HG03378 (cell line): ENCODE results near the gene SALL2.
A peak's percentile ranks its signal among the peaks of the same experiment; 100 is the strongest.

Source experiments
- ATAC-seq: cut with Tn5 transposase; IDR thresholded peaks from one replicate; pipeline ENCODE4 v1.9.1; 2021; ENCODE audit warnings: mild to moderate bottlenecking, moderate library complexity; ENCODE audit not compliant: unreplicated experiment

The SALL2 gene

DNA sequence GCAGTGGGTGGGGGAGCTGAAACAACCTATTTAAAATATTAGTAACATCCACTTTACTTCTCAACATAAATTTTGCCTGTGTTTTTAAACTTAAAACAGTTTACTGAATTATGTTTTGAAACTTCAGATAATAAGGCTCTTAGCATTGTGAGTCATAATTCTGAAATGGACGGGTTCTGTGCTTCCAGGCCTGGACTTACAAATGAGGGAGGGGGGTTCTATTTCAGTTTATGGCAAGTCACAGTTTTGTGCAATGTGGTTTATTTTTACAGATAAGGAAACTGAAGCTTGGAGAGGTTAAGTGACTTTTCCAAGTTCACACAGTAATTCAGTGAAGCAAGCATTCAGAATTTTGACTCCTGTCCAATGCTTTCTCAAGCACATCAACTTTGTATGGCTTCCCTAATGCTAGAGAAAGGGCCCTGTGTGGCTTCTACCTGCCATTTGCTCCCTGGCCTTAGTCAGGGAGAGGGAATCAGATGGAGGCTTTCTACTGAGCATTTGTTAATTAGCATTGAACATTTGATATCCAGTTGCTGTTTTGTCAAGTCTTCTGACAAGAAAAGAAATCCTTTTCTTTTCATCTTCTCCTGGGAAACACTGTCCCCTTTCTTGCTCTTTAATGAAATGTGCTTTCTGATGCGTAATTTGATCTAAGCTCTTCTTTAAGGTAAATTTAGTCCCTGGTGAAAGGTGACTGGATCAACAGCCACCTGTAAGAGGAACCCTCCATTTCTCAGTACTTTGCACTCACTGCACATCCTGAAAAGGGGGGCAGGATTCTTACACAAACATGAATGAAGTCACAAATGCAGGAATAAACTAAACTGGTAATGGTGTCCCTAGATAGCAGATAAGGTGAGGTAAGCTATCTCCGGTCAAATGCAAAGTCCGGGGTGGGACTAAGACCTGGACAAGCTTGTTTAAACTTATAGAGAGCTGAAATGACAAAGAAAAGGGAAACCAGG, 2.5 kb upstream of the SALL2 start:
- no peak for ATAC-seq

DNA sequence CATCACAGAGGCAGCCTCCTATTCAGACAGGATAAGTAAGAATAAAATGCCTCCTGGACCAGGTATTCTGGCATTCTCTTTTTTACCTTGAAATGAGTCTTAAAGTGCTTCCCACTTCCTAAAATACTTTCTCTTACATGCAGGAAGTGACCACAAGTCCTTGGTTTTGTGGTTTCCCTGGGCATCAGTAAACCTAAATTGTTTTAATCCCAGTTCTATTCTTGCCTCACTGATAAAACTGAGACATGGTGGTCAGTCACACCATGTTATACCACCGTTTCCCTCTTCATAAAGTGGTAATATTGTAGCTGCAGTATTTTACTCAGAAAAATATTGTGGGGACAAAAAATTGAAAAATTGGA, 1.2 kb upstream of the SALL2 start:
- no peak for ATAC-seq

DNA sequence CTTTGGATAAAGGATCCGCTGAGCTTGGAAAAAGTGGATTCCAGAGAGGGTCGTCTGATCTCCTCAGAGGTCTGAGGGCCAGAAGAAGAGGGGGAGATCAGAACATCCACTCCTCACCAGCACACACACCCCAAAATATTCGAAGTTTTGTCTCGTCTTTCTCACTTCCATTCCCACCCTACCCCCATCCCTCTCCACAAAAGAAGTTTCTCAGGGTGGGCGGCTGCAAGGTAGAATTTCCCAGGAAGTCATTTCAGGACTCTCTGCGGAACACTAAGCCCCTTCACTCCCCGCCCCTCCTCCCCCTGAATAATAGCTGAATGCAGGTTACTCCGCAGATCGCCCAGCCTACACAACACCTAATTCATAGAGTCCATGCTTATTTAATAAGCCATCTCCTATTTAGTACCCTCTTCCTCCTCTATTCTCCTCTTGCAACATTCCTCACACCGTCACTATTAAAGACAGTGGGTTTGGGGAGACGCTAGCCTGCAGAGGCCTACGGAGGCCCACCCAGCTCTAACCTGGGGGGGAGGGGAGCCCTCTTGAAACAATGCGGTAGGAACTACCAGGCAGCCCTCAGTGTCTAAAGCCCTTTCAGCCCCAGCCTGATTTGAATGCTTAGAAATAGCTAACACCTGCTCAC, 649 bp upstream of the SALL2 start:
- ATAC-seq, result no peak

DNA sequence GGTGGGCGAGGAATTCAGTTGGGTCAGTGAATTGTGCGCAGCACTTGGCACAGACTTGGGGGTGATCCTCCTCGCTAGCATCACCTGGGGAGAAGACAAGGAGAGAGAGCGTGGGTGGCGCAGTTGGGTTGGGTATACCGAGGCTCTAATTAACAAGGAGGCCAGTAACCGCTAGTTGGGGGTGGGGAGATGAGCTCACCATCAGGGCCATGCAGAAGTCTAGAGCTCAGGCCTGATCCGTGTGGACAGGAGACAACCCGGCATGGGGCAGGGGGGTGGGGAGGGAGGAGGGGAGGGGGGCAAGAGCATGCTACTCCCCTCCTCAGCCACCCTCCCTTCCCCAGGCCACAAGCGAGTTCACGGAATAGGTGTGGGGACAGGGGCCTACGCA, 580 bp downstream of the SALL2 start:
- no peak for ATAC-seq

DNA sequence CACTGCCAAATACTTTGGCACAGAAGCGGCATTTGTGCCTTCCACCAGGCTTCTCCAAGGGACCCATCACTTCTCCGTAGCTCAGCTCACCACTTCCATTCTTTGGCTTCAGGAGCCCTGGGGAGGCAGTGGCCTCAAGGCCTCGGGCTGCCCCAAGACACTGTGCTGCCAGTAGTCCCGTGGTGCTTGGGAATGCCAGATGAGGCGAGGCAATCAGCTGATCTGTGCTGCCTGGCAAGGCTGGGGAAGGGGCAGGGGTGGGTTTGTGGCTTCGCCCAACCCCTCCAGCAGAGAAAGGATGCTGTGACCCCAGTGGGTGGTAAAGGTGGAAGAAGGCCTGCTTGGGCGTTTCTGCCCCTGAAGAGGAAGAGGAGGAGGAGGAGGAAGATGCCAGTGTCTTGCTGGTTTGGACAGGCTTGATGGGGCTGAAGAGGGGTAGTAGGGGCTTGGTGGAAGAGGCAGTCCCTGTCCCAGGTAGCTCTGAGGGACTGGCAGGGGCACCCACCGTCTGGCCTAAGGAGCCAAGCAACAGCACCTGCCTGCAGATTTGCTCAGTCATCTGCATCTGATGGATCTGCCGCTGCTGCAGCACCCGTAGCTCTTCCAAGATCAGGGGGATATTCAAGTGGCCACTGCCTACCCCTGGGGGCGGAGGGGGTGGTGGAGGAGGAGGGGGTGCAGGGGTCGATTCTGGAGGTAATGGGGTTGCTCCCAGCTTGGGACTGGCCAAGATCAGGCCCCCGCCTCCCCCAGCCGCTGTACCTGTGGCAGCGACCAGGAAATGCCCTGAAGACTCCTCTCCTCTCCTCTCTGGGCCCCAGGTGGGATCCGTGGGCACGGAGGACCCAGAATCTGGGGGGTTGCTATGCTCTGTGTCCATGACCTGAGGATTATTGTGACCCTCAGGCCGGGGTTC, 1.3 kb downstream of the SALL2 start:
- no peak for ATAC-seq

DNA sequence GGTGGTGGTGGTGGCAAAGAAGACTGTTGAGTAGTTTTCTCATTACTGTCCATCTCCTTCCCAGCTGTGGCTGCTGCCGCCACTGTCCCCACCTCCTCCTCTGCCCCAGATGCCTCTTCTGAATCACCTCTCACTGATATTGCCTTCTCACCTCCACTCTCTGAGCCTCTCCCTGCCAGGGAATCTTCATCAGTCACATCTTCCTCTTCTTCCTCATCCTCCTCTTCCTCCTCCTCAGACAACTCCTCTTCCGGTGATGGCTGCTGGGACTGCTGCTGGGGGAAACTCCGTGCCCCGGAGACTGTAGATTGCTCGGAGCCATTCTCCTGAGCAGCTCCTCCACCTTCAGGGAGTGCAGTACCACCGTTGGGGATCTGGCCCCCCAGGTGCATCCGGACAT, 2.9 kb downstream of the SALL2 start:
- no peak for ATAC-seq

DNA sequence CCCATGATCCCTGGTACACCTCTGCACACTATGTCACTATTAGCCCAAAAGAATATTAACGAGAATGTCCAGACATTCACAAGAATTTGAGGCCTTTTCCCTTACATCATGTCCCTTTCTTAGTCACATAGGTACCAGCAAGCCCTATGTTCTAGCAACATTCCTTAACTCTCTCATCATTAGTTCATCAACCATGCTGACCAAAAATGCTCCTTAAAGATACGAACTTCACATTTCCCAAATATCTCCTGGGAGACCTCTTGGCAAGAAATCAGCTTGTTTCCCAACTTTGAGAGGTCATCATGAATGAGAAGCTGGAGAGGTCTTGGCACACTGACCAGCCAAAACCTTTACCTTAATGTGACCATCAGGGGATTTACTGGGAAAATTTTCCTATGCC, 4.6 kb downstream of the SALL2 start:
- ATAC-seq, result no peak

DNA sequence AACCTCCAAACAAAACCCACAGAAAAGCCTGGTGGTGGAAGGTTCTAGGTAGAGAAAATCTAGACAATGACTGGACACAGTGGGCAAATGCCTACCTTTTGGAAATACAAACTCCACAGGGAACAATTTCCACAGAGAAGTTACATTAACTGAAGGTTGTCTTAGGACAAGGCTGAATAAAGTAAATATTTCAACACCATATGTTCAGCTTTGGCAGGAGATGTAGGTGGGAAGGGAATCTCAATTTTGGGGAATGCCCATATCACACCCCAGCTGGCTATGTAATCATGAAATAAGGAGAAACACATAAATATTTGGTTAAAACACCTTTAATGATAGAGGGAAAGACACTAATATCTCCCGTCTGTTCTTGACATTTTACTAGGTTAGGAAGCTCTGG, 5.4 kb downstream of the SALL2 start:
- no peak for ATAC-seq

DNA sequence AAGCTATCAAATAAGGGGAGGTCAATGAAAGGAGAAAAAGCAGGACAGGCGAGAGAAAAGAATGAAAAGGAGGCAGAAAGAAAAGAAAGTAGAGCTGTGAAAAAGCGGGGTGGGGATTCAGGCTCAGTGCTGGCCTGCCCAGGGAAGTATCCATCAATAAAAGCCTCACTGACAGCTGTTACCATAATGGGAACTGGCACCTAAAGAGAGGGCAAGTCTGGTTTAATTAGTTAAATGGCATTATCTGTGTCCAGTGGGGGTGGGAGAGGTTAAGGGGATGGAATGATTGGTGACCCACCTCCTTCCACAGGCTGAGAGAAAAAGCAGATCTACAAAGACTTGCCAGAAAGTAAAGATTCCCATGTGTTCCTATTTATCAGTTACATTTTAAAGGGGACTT, 7.4 kb downstream of the SALL2 start:
- no peak for ATAC-seq

DNA sequence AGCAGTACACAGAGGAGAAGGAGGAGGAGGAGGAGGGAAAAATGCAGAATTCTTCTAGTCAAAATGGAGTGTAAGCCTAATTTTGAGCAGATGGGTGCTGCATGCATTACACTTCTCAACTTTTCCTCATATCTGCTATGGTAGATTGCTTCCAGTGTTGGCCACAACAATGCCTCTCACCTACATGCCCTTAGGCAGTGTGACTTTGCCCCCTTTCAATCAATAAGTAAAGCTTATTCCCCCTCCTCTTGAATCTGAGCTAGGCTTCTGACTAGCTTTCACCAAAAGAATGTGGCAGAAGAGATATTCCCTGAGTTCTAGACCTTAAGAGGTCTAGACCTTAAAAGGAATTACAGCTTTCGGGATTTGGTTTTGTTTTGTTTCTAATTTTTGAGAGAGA, 11.8 kb downstream of the SALL2 start:
- ATAC-seq, result no peak

DNA sequence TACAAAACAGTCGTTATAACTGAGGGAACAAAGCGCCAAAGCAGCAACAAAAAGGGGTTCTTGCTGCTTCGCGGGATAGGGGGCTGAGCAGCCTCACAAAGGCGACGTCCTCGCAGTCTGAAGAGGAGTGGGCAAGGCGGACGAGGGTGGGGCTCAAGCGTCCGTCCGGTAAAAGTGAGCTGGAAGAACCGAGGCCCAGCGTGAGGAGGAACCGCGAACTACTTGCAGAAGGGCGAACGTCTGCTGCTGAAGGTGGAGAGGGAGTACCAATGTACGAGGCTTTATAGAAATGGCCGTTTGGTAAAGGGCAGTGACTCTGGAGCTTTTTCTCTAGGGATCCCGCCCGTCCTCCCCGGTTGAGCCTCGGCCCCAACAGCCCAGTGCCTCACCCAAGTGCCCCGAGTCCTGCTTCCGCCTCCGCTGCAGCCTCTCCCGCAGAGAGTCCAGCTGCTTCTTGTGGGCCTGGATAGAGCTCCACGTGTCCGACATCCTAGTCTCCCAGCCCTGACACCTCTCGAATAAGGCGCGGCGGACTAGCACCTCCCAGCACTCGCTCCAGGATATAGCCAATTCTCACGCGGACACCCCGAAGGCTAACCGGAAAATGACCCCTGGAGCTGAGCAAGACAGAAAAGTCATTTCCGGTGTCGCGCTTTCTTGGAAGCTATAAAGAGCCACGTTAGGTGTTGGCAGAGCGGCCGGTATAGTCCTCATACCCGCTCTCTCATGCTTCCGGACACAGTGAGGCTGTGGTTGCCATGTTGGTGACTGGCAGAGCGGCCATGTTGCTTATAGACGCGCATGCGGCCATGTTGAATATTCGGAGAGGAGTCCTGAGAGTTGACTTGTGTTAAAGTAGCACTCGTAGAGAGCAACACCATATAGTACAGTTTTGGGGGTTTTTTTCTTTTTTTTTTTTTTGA, 15.2 kb downstream of the SALL2 start, which contains the start of gene METTL3:
METTL3 (minus strand) TSS at position 606 of the 923 bp plus-strand sequence; CDS start at position 489, 117 bp downstream.
- ATAC-seq, result peak; percentile 98

DNA sequence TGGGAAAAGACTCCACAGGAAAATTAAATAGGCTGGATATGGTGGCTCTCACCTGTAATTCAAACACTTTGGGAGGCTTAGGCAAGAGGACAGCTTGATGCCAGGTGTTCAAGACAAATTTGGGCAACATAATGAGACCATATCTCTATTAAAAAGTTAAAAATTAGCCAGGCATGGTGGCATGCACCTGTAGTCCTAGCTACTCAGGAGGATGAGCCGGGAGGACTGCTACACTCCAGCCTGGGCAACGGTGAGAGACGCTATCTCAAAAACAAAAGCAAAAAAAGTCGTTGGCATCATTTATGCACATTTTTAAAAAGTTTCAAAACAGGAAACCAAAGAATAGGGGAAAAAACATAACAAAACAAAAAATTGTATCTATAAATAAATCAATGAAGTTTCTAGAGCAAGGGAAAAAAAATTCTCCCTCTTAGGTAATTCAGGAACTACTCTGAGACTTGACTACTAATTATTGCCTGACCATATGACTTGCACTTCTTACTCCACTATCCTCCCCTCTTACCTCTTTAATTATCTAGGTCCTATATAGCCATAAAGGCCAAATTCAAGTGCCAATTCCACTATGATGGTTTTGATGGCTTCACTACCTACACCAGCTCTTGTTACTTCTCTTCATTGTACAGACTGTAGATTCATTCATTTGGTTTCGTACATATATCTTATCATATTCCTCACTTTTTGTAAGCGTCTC, 16.6 kb downstream of the SALL2 start:
- ATAC-seq, result no peak

DNA sequence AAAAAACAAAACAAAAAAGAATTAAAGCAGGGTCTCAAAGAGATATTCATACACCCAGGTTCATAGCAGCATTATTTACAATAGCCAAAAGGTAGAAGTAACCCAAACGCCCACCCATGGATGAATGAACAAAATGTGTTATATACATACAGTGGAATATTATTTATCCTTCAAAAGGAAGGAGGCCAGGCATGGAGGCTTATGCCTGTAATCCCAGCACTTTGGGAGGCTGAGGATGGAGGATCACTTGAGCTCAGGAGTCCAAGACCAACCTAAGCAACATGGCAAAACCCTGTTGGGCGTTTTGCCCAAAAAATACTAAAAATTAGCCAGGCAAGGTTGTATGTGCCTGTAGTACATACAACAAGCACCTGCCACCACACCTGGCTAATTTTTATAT, 19.6 kb downstream of the SALL2 start:
- no peak for ATAC-seq

DNA sequence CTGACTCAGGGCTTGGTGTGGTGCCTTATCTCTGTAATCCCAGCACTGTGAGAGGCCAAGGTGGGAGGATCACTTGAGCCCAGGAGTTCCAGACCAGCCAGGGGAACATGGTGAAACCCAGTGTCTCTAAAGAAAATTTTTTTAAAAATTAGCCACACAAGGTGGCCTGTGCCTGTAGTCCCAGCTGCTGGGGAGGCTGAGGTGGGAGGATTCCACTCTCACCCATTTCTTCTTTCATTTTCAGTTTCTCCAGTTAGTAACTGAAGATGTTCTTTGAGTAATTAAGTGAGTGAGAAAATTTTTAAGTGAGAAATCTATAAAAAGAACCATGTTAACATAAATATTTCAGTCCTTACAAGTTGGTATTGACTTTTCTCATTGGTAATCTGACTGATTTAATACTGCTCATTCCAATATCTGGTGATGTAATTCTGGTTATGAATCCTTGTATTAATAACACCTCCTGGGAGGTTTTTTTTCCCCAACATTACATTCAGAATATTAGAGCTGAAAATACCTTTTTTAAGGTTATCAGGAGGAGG, 21.1 kb downstream of the SALL2 start:
- ATAC-seq, result peak; percentile 81

DNA sequence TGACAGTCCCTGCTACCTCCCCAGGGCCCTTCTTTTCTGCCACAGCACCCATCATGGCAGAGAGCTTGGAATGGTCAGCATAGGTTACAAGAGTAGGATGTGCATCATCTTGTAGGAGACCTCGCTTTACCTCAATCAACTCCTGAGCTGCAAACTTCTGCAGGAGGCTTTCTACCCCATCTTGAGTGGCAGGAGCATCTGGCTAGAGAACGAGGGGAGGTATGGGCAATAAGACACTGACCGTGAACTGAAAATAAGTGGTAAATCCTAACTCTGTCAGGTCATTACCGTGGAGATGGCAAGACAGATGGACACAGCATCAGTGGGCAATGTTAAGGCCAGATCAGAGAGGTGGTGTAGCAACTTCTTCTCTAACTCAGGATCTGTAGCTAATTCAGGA, 22.8 kb downstream of the SALL2 start:
- ATAC-seq, result no peak

DNA sequence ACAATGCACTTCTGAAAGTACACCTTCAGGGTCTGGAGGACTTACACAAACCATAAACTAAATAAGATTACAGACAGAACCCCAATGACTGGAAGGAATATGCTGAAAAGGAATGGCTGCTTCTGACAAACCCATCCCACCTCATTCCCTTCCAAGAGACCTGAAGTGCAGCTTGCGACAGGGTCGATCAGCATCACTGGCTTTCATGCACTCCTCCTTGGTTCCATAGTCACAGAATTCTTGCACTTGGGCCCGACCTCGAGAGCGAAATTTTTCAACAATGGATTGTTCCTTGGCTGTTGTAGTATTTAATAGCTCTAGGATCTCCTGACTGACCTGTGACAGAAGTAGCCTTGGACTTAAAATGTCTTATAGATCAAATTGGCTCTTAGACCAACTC, 24.6 kb downstream of the SALL2 start:
- no peak for ATAC-seq

DNA sequence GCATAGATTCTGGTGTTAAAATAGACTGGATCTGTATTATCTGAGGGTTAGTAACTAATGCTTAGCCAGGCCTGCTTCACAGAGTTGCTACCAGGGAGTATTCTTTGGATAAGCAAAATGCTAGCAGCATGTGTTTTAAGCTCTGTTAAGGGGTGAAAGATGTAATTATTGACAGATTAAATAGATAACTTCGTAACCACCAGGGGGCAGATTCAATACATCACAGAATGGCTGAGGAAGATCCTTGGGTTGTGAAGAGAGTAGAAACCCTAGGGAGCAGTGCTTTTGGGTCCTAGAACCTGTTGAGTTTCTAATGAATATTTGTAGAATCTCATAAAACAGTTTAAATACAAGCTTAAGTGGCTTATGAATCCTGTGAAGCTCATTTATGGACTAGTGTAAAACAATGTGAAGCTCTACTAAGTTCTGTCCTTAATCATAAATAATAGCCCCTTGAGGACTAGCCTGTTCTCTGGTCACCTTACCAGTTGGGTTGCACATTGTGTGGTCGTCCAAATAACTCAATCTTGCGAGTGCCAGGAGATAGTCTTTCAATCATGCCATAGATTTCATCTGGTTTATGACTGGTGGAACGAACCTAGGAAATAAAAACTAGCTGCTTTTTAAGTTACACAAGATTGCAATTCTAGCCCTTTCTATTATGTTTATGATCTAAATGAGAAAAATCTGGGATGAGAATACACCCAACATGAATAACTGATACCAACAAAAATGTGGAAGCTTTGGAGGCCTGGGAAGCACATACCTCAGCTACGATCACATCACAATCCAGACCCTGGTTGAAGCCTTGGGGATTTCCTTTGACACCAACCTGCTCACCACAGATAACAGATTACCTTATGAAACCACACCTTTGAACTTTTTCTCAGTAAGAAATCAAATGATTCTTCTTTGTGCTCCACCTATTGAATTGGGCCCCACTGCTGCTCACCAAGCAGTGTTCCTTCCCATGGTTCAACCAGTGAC, 27.3 kb downstream of the SALL2 start:
- ATAC-seq, result no peak

DNA sequence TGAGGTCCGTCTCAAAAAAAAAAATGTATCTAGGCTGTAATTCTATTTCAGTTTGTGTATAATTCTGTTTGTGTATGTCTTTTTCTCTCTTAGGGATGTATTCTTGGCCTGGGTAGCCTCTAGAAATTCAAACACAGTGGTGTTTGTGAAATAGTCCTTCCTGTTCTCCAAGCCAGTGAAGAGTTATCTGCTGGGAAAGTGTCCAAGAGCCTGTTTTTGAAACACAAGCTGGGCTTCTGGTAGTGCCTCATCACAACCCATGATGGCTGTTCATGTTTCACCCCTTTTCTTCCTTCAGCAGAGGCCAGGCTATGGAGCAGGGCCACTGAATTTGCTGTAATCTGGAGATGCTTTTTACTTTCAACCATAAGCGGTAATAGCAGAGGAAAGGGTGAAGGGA, 29.7 kb downstream of the SALL2 start:
- ATAC-seq, result no peak
